SK-N-SH treated with all-trans-retinoic acid at 6 μM for 48 hours (cell line): ENCODE results near the gene CTNND2.

Experiments used
- CREB5 ChIP-seq: fragments of 250-450 bp; sonication (Bioruptor Pico); IDR thresholded peaks from 2 replicates; pipeline ENCODE4 v1.5.1; 2020; ENCODE audit warnings: low read depth, mild to moderate bottlenecking, moderate library complexity
- OSR1 ChIP-seq: fragments of 250-450 bp; sonication (Bioruptor Pico); IDR thresholded peaks from 2 replicates; pipeline ENCODE4 v1.8.0; 2022; ENCODE audit warnings: moderate library complexity, mild to moderate bottlenecking, inconsistent platforms
- PATZ1 ChIP-seq: fragments of 250-450 bp; sonication (Bioruptor Pico); IDR thresholded peaks from 2 replicates; pipeline ENCODE4 v1.8.0; 2020; ENCODE audit warnings: mild to moderate bottlenecking, moderate library complexity, borderline replicate concordance
- SNAI2 ChIP-seq: fragments of 250-450 bp; sonication (Bioruptor Pico); IDR thresholded peaks from 2 replicates; pipeline ENCODE4 v1.5.0; 2020; ENCODE audit warnings: mild to moderate bottlenecking, moderate library complexity
- ZFP3 ChIP-seq: fragments of 250-450 bp; sonication (Bioruptor Pico); IDR thresholded peaks from 2 replicates; pipeline ENCODE4 v1.5.0; 2020; ENCODE audit warnings: mild to moderate bottlenecking, moderate library complexity

GRCh38 chr5:11177999-11178711, 726.1 kb downstream of the CTNND2 start:
- TF ChIP-seq ZFP3, result no peak
- no peak for TF ChIP-seq OSR1 (CRISPR knock-in tag)
- no peak for TF ChIP-seq CREB5 (CRISPR knock-in tag)
- no peak for TF ChIP-seq SNAI2 (CRISPR knock-in tag)
- TF ChIP-seq PATZ1 (CRISPR knock-in tag), result no peak
